Body of pancreas (tissue), 4 donors: ENCODE data around the gene GINS1.

Experiments used
- POLR2A ChIP-seq, 3 donors: fragments of 450-650 bp; IDR thresholded peaks; one replicate each; pipeline ENCODE4 v1.6.1; 2016; ENCODE audit warnings: antibody characterized with exemption in 3 of 3, mild to moderate bottlenecking in 2 of 3
- TF ChIP-seq, protein P1 (sequence below), 7 experiments: fragments of 450-650 bp in 4 of 7; fragments of 200-600 bp in 3 of 7; sonication (generic) in 3 of 7; IDR thresholded peaks; one replicate each; pipeline ENCODE4 v1.5.1; 2016 to 2019; ENCODE audit warnings: antibody characterized with exemption in 7 of 7

DNA sequence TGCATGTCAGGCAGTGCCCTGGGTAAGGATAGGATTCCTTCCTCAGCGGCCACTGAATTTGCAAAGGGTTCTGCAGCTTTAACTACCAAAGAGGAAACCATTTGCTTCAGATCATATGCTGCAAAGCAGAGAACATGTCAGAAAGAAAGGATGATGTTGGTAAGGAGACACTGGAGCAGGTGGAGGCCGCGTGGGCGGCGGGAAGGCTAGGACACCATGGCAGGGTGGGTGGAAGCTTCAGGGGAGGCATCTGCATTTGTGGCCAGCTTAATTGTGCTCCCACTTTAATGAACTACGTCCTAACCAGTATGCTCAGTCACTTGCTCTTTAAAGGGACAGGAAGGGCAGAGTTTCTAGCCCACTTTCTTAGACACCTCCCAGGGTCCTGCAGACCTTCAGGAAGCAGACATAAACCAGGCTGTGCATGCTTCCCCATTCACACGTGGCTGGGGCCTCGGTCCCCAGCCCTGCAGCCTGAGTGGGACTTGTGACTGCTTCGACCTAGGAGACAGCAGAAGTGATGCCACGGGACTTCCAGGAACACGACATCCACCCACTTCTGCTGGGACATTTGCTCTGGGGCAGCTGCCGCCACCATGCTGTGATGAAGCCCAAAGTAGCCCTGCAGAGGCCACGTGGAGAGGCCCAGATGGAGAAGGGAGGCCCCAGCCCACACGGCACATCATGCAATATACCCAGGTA lies 76.1 kb downstream of the GINS1 start:
- TF ChIP-seq POLR2A (IDR thresholded peaks at IDR 0.05): no peak
- TF ChIP-seq, protein P1, sequence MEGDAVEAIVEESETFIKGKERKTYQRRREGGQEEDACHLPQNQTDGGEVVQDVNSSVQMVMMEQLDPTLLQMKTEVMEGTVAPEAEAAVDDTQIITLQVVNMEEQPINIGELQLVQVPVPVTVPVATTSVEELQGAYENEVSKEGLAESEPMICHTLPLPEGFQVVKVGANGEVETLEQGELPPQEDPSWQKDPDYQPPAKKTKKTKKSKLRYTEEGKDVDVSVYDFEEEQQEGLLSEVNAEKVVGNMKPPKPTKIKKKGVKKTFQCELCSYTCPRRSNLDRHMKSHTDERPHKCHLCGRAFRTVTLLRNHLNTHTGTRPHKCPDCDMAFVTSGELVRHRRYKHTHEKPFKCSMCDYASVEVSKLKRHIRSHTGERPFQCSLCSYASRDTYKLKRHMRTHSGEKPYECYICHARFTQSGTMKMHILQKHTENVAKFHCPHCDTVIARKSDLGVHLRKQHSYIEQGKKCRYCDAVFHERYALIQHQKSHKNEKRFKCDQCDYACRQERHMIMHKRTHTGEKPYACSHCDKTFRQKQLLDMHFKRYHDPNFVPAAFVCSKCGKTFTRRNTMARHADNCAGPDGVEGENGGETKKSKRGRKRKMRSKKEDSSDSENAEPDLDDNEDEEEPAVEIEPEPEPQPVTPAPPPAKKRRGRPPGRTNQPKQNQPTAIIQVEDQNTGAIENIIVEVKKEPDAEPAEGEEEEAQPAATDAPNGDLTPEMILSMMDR (IDR thresholded peaks at IDR 0.05): no peak
